ENCODE data around the gene SPPL2A.

SPPL2A gene

DNA sequence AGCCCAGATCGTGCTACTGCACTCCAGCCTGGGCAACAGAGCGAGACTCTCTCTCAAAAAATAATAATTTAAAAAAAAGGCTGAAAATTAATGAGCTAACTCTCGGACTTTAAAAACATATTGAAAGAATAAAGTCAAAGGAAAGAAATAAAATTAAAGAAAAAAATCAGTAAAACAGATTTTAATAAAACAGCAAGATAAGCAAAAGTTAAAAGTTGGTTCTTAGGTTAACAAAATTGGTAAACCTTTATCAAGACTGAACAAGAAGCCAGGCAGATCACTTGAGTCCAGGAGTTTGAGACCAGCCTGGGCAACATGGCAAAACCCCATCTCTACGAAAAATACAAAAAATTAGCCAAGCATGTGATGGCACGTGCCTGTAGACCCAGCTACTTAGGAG is 99.6 kb downstream of the SPPL2A start:
- H3K4me3 ChIP-seq (ENCODE audit: control insufficient read depth, low read depth, low read length) = no peak overlapping the region
- TF ChIP-seq CTCF (conservative IDR thresholded peaks at IDR 0.05; ENCODE audit: control insufficient read depth, insufficient read depth, low read depth, low read length) = no peak
- DNase-seq (ENCODE audit: low read depth) = no peak

DNA sequence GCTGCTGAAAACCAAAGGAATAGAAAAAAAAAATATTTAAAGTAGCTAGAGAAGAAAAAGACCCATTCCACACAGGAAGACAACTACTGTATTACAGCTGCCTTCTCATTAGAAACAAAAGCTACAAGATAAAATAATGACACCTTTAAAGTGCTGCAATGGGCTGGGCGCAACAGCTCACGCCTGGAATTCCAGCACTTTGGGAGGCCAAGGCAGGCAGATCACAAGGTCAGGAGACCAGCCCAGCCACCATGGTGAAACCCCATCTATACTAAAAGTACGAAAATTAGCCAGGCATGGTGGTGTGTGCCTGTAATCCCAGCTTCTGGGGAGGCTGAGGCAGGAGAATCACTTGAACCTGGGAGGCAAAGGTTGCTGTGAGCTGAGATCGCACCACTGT is 110.0 kb downstream of the SPPL2A start:
- H3K4me3 ChIP-seq (ENCODE audit: control insufficient read depth, low read depth, low read length) = no peak overlapping the region
- TF ChIP-seq CTCF (conservative IDR thresholded peaks at IDR 0.05; ENCODE audit: control insufficient read depth, insufficient read depth, low read depth, low read length) = no peak
- no peak for DNase-seq (ENCODE audit: low read depth)

DNA sequence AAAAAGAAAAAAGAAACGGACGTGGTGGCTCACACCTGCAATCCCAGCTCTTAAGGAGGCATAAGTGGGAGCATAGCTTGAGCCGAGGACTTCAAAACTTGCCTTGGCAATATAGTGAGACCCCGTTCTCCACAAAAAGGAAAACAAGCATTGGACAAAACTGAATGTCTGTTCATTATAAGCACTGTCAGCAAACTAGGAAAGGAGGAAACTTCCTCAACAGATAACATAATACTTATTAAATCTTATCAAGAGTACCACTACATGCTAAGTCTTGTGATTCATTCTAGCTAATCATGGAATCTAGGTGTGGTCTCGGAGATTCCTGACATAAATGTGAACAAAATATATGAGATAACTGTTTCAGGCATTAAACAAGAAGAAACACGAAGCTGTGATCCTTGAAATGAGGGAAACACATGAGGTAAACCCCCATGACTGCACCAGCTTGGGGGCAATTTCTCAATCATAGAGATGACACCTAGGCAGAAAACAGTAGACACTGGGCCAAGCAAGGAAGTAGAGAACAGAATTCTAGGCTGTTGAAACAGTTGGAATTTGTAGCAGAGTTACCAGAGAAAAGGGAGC is 112.3 kb downstream of the SPPL2A start:
- no peak overlapping the region for H3K4me3 ChIP-seq (ENCODE audit: control insufficient read depth, low read depth, low read length)
- no peak for DNase-seq (ENCODE audit: low read depth)
- no peak for TF ChIP-seq CTCF (conservative IDR thresholded peaks at IDR 0.05; ENCODE audit: control insufficient read depth, insufficient read depth, low read depth, low read length)

DNA sequence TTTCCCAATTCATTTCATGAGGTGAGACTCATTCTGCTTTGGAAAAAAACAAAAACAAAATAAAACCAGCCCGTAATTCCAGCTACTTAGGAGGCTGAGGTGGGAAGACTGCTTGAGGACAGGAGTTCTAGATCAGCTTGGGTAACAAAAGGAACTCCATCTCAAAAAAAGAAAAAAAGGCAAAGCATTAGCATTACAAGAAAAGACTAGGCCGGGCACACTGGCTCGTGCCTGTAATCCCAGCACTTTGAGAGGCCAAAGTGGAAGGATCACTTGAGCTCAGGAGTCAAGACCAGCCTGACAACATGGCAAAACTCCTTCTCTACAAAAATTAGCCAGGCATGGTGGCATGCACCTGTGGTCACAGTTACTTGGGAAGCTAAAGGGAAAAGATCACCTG is 112.8 kb downstream of the SPPL2A start:
- no peak for DNase-seq (ENCODE audit: low read depth)
- H3K4me3 ChIP-seq (ENCODE audit: control insufficient read depth, low read depth, low read length) = no peak overlapping the region
- TF ChIP-seq CTCF (conservative IDR thresholded peaks at IDR 0.05; ENCODE audit: control insufficient read depth, insufficient read depth, low read depth, low read length) = no peak
